GM21515 (cell line): ENCODE measurements around the gene RASSF1.
A peak's percentile ranks its signal among the peaks of the same experiment; 100 is the strongest.

Experiments
- ATAC-seq: cut with Tn5 transposase; IDR thresholded peaks from one replicate; pipeline ENCODE4 v1.9.1; 2021; ENCODE audit not compliant: unreplicated experiment

RASSF1 gene

GRCh38 chr3:50302095-50303012 is 38.3 kb downstream of the RASSF1 start:
- ATAC-seq, result no peak

- no peak for ATAC-seq
Measured at GRCh38 chr3:50300681-50301254, 39.9 kb downstream of the RASSF1 start.

GRCh38 chr3:50299929-50300680 is 40.5 kb downstream of the RASSF1 start:
- ATAC-seq, result no peak

GRCh38 chr3:50299638-50299928 is 41.1 kb downstream of the RASSF1 start:
- no peak for ATAC-seq

GRCh38 chr3:50298836-50299637 is 41.6 kb downstream of the RASSF1 start, which contains the start of the genes HYAL3 and NAA80:
HYAL3 (minus strand) TSS chr3:50299405; CDS start chr3:50295602, 3,803 bp downstream.
NAA80 (minus strand) TSS chr3:50299405; CDS start chr3:50297463, 1,942 bp downstream.
- peak; percentile 76 for ATAC-seq

DNA sequence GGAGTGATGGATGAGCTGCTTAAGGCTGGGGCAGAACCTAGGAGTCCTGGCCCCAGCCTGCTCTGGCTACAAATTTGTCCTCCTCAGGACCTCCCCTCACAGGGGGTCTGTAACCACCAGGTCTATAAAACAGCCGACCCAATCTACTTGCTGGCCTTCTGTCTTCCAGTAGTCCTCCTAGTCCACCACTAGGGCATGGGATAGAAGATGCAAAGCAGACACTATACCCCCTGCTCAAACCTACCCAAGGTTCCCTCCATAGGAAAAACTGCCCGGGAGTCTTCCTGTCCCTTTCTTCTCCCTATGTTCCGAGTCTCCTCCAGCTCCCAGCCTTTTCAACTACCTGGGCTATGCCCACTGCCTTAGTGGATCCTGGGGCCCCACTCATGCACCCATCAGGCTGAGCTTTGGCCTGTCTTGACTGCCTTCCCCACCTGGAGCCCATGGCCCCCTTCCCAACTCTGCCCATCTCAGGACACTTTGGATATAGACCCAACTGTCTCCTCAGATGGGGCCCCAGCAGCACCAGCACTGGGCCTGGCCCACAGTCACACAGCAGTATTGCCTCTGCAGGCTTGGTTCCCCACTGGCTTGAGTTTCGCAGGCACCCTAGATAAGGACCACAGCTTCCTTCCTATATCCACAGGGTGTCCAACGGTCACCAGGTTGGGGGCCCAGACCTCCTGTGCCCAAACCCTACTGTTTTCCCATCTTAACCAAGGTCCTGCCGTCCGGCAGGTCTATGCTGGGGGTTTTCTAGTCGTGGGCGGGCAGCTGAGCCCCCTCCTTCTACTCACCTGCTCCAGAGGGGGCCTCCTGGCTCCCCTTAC is 42.5 kb downstream of the RASSF1 start:
- ATAC-seq, result no peak

DNA sequence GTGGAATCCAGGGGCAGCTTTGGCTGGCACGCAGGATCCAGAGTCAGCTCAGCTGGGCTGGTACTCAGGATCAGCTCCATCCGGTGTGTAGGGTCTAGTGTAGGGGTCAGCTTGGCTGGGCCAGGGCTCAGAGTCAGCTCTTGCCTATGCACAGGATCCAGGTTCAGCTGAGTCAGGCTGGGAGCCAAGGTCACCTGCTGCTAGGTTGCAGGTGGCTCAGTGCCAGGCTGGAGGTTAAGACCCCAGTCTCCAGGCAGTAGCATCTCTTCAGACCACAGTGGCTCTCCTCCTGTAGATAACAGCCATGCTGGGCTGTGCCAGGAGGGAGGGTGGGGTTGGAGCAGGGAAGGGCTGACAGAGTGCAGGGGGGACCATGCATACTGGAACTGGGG is 43.3 kb downstream of the RASSF1 start:
- no peak for ATAC-seq

DNA sequence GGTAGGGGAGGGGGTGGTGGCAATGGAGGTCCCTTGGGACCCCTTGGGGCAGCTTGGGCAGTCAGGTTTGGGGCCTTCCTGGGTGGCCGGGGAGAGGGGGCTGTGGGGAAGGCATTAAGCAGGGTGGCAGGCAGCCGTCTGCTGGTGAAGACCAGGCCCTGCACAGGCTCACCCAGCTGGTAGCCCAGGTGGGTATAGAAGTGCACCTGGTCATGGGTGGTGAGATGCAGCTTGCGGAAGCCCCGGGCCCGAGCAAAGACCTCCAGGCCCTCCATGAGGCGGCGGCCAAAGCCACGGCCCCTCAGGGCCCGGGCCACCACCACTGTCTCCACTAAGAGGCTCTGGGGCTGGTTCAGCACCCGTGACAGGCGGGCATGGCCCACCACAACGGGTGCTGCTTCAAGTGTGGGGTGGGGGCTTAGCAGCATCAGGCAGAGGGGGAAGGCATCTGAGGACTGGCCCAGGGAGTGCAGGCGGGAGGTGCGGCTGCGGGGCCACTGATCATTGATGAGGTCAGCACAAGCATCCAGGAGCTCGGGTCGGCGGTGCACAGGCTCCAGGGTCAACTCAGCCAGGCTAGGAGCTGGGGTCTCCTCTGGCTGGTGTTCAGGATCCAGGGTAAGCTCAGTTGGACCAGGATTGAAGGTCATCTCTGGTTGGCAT is 43.8 kb downstream of the RASSF1 start:
- no peak for ATAC-seq

- ATAC-seq, result no peak
Measured at GRCh38 chr3:50295553-50296431, 44.8 kb downstream of the RASSF1 start.

DNA sequence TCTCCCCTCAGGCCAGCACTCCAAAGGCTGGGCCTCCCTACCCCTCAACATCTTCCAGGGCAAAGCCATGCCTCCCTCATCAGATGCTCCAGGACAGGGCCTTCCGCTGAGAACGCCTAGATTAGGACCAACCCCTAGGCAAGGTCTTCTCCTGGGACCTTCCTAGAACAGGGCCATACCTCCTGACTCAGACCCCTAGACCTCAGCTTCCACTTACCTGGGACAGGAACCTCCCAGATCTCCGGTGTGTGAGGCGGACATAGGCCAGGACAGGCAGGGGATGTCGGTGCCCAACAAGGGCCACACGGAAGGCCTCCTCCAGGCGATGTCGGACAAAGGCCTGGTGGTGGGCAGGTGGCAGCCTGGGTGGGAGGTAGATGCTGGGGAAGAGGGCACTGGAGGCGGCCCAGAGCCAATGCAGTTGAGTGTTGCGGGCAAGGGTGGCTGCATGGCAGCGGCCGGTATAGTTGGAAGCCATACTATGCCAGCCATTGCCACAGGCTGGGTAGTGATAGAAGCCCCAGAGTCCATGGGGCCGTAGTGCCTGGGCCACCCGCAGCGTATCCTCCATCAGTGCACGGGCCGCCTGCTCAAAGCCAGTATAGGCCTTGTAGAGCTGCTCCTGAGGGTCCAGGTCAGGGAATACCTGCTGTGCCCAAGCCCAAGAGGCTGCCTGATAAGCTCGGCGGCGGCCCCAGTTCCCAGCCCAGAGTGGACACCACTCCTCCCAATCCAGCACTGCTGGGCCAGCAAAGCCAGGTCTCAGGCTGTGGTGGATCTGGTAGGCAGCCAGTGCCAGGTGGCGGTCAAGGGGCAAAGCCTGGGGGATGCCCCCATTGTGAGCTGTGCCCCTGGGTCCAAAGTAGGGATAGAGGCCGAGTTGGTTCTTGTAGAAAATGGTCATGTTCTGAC is 45.9 kb downstream of the RASSF1 start:
- ATAC-seq, result no peak

GRCh38 chr3:50294089-50294488 is 46.5 kb downstream of the RASSF1 start:
- no peak for ATAC-seq

DNA sequence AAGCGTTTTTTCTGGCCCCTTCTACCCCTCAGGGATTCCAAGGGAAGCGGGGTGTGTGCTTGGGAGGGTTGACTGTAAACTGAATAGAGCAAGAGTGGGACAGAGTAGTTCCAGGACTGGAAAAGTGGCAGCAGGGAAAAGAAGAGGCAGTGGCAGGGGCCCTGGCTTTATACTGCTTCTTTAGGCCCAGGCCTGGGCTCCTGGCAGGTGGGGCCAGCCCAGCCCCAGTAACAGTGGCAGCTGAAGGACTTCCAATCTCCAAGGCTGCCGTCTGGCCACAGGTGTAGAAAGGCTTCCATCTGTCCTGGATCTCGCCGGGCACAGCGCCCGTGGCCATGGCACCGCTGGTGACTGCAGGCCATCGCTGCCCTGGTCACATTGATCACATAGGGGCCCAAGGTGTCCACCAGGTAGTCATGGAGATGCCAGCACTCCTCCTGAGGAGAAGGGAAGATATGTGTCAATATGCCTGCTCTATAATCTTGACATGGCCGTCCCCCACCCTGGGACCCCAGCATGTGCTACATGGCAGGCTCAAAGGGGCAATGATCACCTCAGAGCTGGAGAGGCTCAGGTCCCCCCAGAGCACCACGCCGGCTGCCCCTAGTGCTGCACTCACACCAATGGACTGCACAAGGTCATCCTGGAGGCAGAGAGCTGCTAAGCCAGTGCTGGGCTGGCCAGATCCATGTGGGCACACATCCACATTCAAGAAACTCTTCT is 47.4 kb downstream of the RASSF1 start:
- ATAC-seq, result no peak

GRCh38 chr3:50292159-50293078 is 48.2 kb downstream of the RASSF1 start, which contains the start of gene IFRD2:
IFRD2 (minus strand) TSS chr3:50292429; CDS start chr3:50292274, 155 bp downstream.
- peak; percentile 90 for ATAC-seq

- no peak for ATAC-seq
Measured at GRCh38 chr3:50290161-50290641, 50.4 kb downstream of the RASSF1 start.

GRCh38 chr3:50289130-50289529 is 51.5 kb downstream of the RASSF1 start:
- no peak for ATAC-seq
